K562 (cell line): ENCODE measurements around the gene STX2. TPM values are rescaled to one million over a fixed set of nuclear protein-coding genes. Genes with fewer than 3 reads are reported as not detected.
A peak's percentile ranks its signal among the peaks of the same experiment; 100 is the strongest.

Source experiments
- ATF6 ChIP-seq: sonication (generic); formaldehyde crosslinking; IDR thresholded peaks from 2 replicates; pipeline ENCODE4 v1.4.0; 2020; ENCODE audit warnings: mild to moderate bottlenecking, missing genetic modification reagents
- CBFA2T3 ChIP-seq: fragments of 450-650 bp; IDR thresholded peaks from 2 replicates; pipeline ENCODE4 v1.6.1; 2017
- CEBPB ChIP-seq: fragments of 450-650 bp; IDR thresholded peaks from 2 replicates; pipeline ENCODE4 v1.6.1; 2016; ENCODE audit warnings: missing genetic modification characterization, missing compliant biosample characterization
- CSDE1 ChIP-seq, 2 experiments: fragments of 450-650 bp; IDR thresholded peaks; 2 replicates each; pipeline ENCODE4 v1.6.1; 2016; ENCODE audit warnings: mild to moderate bottlenecking in 1 of 2
- GABPB1 ChIP-seq: sonication (generic); formaldehyde crosslinking; IDR thresholded peaks from 2 replicates; pipeline ENCODE4 v1.8.0; 2022; ENCODE audit warnings: mild to moderate bottlenecking, missing genetic modification reagents
- LEF1 ChIP-seq: fragments of 450-650 bp; IDR thresholded peaks from 2 replicates; pipeline ENCODE4 v1.6.1; 2016; ENCODE audit warnings: mild to moderate bottlenecking
- ZBTB11 ChIP-seq, 3 experiments: fragments of 200-800 bp in 1 of 3; fragments of 250-450 bp in 1 of 3; fragments of 450-650 bp in 1 of 3; sonication (Bioruptor Pico) in 1 of 3; sonication (Bioruptor generic) in 1 of 3; formaldehyde crosslinking in 1 of 3; IDR thresholded peaks; 2 replicates each; pipeline versions ENCODE4 v1.6.1 to v1.8.0; 2016 to 2022; ENCODE audit warnings: mild to moderate bottlenecking in 2 of 3, missing genetic modification characterization in 2 of 3, missing compliant biosample characterization in 1 of 3, moderate library complexity in 1 of 3
- ZNF316 ChIP-seq: fragments of 450-650 bp; IDR thresholded peaks from 2 replicates; pipeline ENCODE4 v1.6.1; 2016
- ZNF384 ChIP-seq: IDR thresholded peaks from 2 replicates; pipeline ENCODE4 v1.6.1; 2012; ENCODE audit warnings: low read depth, low read length, improper control_type of control experiment
- ZNF407 ChIP-seq: fragments of 450-650 bp; IDR thresholded peaks from 2 replicates; pipeline ENCODE4 v1.6.1; 2016; ENCODE audit warnings: low read depth
- ZNF408 ChIP-seq: fragments of 250-450 bp; sonication (Bioruptor Pico); IDR thresholded peaks from 2 replicates; pipeline ENCODE4 v1.4.0; 2020; ENCODE audit warnings: low read depth, mild to moderate bottlenecking, moderate library complexity
- ZNF696 ChIP-seq: fragments of 250-450 bp; sonication (Bioruptor Pico); conservative IDR thresholded peaks from 2 replicates; pipeline ENCODE4 v1.4.0; 2020; ENCODE audit warnings: mild to moderate bottlenecking, moderate library complexity
- ZNF717 ChIP-seq: fragments of 250-450 bp; sonication (Bioruptor Pico); IDR thresholded peaks from 2 replicates; pipeline ENCODE4 v1.5.0; 2021
- ZNF785 ChIP-seq: fragments of 250-450 bp; sonication (Bioruptor Pico); IDR thresholded peaks from 2 replicates; pipeline ENCODE4 v1.4.0; 2020; ENCODE audit warnings: mild to moderate bottlenecking
- polyA plus RNA-seq, 8 experiments: library from polyadenylated mRNA; depleted of rRNA in 4 of 8; stranded (reverse) in 5 of 8; unstranded in 3 of 8; fragments of >200 nt; fragmentation: Nextera tagmentation in 2 of 8; fragmentation: Illumina TruSeq in 1 of 8; extraction: Ambion mirVana in 2 of 8; extraction: Trizol in 1 of 8; gene quantifications; 2 replicates each; pipeline versions ENCODE4 v1.2.1 to v1.2.3, GENCODE V29; 2011 to 2014; ENCODE audit warnings: inconsistent platforms in 1 of 8, missing spikeins in 1 of 8
- total RNA-seq, 7 experiments: library from RNA; depleted of rRNA in 6 of 7; stranded (reverse); fragments of >200 nt in 6 of 7; fragmentation: Illumina TruSeq in 2 of 7; extraction: Trizol in 2 of 7; gene quantifications; 2 replicates each; pipeline versions ENCODE4 v1.2.1 to v1.2.3, GENCODE V29; 2011 to 2021; ENCODE audit warnings: low replicate concordance in 1 of 7

The STX2 gene
- total and polyA plus RNA-seq, 9 of the 15 experiments (the other 6 are each of a cell fraction or from before 2014, with no cell fraction given): 22.2 to 54.6 (median 30.8) TPM

GRCh38 chr12:130765186-130765659, 73.8 kb downstream of the STX2 start (continued):
- no peak for TF ChIP-seq ZNF717 (CRISPR knock-in tag)
- no peak for TF ChIP-seq ZNF785 (CRISPR knock-in tag)
- TF ChIP-seq ZNF316: no peak
- no peak for TF ChIP-seq ZNF696 (CRISPR knock-in tag)
- no peak for TF ChIP-seq ATF6 (CRISPR knock-in tag)
- no peak for TF ChIP-seq ZNF407
- peak in 1 of 2 experiments; percentile 79; a peak in 2 of 4 replicates for TF ChIP-seq CSDE1 (IDR thresholded peaks at IDR 0.05)
- no peak for TF ChIP-seq ZNF408 (CRISPR knock-in tag)
- peak; percentile 24; the same call in 1 of the 2 replicates for TF ChIP-seq GABPB1 (CRISPR knock-in tag)
- no peak for TF ChIP-seq LEF1
- no peak for TF ChIP-seq ZBTB11 (CRISPR knock-in tag; IDR thresholded peaks at IDR 0.05)
- no peak for TF ChIP-seq CEBPB (tag)
- TF ChIP-seq CBFA2T3: no peak
- no peak for TF ChIP-seq ZNF384
